Measurements from ENCODE around the gene OR6X1. TPM values are rescaled to one million over a fixed set of nuclear protein-coding genes. Genes with fewer than 3 reads are reported as not detected.

The OR6X1 gene
- total RNA-seq, 1 donor from 2014 or later: not detected

Other genes starting within 250 kb of the OR6X1 start
- gene SCN3B, start 99.9 kb downstream of the OR6X1 start, total RNA-seq: 0.15 to 0.62 TPM (median 0.45 TPM) in 3 replicates
- gene ZNF202, start 12.9 kb downstream of the OR6X1 start, total RNA-seq: 7.4 to 10.0 TPM (median 8.3 TPM) in 3 replicates
- gene OR6M1, start 51.8 kb upstream of the OR6X1 start, total RNA-seq: not detected in 3 replicates
- not detected in 3 replicates for gene TMEM225, start 131.2 kb upstream of the OR6X1 start, total RNA-seq
- not detected in 3 replicates for gene OR8D4, start 147.6 kb upstream of the OR6X1 start, total RNA-seq
- not detected in 3 replicates for gene OR4D5, start 185.1 kb upstream of the OR6X1 start, total RNA-seq
- gene OR6T1, start 189.3 kb upstream of the OR6X1 start, total RNA-seq: not detected in 3 replicates
- not detected in 3 replicates for gene OR10S1, start 223.3 kb upstream of the OR6X1 start, total RNA-seq
- gene OR10G6, start 240.6 kb upstream of the OR6X1 start, total RNA-seq: not detected in 3 replicates

All from chondrocyte (in vitro differentiated cells).